LNCAP (cell line): Measurements from ENCODE around the gene DDX46.

Experiments used
- TF ChIP-seq, protein P1 (sequence below): fragments of 450-650 bp; IDR thresholded peaks from 2 replicates; pipeline ENCODE4 v1.5.1; 2017; ENCODE audit warnings: mild to moderate bottlenecking

Gene DDX46

DNA sequence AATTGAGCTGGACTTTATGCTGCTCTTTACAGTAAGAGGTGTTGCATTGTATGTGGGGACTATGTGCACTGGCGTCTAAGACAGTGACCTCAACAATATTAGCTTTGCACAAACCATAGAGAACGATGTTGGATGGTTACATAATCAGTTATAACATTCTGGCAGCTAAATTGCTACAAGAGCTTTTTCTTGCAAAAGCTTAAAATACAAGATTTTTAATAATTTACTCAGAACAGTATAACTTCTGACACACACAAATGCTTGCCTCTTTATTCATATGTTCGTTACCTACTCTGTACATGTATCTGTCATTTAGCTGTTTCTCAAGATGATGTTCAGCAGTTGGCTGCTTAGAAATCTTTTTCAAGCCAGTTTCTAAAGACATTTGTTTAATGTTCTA is 98.8 kb downstream of the DDX46 start:
- TF ChIP-seq, protein P1, sequence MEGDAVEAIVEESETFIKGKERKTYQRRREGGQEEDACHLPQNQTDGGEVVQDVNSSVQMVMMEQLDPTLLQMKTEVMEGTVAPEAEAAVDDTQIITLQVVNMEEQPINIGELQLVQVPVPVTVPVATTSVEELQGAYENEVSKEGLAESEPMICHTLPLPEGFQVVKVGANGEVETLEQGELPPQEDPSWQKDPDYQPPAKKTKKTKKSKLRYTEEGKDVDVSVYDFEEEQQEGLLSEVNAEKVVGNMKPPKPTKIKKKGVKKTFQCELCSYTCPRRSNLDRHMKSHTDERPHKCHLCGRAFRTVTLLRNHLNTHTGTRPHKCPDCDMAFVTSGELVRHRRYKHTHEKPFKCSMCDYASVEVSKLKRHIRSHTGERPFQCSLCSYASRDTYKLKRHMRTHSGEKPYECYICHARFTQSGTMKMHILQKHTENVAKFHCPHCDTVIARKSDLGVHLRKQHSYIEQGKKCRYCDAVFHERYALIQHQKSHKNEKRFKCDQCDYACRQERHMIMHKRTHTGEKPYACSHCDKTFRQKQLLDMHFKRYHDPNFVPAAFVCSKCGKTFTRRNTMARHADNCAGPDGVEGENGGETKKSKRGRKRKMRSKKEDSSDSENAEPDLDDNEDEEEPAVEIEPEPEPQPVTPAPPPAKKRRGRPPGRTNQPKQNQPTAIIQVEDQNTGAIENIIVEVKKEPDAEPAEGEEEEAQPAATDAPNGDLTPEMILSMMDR: no peak

DNA sequence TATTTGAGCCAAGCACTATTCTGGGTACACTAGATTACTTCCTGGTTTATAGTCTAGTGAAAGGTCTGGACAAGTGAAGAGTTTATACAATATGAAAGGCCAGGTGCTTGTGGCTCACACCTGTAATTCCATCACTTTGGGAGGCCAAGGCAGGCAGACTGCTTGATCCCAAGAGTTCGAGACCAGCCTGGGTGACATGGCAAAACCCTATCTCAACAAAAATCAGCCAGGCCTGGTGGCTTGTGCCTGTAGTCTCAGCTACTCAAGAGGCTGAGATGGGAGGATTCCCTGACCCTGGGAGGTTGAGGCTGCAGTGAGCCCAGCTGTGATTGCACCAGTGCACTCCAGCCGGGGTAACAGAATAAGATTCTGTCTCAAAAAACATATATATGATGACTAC is 106.1 kb downstream of the DDX46 start:
- TF ChIP-seq, protein P1: no peak

DNA sequence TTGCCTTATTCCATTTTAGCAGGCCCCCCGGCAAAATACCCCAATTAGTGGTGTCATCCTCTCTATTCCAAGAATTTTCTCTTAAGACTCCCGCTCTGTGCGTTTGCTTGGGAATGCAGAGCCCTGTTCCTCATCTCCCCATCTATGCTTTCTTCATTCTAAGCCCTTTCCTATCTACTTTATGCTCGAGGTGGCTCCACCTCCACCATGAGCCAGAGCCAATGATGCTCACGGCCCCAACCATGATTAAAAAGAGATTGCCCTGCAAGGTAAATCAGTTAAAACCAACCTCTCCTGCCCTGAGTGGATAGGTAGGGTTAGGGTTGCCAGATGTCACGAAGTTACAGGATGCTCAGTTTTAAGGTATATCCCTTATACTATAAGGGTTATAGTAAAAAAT is 114.9 kb downstream of the DDX46 start:
- TF ChIP-seq, protein P1: no peak

DNA sequence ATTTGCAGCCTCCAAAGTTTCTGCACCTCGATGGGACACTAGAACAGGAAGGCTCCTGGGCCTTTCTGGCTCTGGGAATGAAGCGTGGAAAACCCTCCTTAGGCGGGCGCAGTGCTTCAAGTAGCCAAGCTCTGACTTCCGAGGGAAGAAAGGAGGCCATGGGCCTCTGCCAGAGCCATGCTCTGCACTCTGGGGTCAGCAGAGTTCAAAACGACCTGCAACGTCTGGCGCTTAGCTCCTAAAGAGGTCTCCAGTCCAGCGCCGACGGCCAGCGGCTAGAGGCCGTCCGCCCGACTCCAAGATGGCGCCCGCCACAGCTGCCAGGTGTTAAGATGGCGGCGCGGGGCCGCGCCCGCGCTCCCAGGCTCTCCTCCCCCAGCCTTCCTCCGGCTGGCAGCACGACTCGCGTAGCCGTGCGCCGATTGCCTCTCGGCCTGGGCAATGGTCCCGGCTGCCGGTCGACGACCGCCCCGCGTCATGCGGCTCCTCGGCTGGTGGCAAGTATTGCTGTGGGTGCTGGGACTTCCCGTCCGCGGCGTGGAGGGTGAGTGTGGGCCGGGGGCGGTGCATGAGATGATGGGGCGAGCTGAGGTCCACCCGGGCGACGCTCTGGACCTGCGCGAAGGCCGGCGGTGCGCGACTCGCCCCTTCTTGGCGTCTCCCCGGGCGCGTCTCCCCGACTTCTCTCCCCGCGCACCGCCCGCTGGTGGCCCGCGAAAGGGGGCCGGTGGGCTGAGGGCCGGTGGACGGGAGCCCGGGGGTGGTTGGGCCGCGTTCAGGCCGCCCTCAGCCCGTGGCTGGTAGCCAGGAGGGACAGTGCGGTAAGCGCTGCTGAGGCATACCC is 115.6 kb downstream of the DDX46 start, which contains the start of gene TXNDC15:
TXNDC15 (plus strand) TSS at position 385 of the 844 bp plus-strand sequence; CDS start at position 442, 57 bp downstream.
- TF ChIP-seq, protein P1: no peak

DNA sequence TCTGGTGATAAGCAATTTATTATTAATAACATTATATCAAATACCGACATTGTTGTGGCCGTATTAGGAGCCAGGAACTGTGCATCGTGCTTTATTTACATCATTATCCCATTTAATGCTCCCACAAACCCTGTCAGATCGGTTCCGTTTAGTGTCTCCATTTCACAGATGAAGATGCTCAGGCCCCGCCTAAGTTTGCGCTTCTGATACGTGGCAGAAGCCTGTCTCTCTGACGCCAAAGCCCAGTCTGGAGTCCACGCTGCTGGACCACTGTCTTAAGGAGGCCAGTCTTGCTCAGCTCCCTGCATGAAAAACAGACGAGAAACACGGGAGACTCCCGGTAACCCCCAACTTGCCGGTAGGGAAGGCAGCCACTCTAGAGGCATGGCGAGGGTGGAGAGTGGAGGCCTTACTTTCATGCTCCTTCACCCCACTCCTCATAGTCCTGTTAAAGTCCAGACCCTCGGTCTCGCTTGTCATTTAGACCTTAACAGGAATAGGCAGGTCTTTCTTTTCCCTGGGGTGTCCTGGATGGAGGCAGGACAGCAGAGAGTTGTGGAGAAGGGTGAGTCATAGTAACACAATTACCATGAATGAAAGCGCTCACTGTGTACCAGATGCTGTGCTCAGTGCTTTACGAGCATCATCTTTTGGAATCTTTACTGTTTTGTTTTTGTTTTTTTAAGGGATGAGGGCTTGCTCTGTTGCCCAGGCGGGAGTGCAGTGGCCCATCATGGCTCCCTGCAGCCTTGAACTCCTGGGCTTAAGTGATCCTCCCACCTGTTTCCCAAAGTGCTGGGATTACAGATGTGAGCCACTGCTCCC is 116.5 kb downstream of the DDX46 start:
- TF ChIP-seq, protein P1: no peak

DNA sequence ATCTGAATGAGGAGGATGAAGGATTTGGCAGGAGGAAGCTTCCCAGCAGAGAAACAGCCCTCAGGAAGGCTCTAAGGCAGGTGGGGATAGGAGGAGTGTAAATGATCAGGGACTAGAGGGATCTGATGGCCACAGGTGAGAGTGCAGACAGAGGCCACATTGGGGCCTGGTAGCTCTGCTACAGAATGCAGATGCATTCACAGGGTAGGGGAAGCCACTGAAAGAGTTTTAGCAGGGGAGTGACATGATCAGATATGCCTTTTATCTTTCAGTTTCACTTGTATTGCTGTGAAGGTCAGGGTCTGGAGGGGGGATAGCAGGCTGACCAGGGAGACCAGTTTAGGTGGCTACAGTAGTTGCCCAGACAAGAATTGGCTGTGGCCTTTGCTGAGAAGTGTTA is 118.6 kb downstream of the DDX46 start:
- TF ChIP-seq, protein P1: no peak

DNA sequence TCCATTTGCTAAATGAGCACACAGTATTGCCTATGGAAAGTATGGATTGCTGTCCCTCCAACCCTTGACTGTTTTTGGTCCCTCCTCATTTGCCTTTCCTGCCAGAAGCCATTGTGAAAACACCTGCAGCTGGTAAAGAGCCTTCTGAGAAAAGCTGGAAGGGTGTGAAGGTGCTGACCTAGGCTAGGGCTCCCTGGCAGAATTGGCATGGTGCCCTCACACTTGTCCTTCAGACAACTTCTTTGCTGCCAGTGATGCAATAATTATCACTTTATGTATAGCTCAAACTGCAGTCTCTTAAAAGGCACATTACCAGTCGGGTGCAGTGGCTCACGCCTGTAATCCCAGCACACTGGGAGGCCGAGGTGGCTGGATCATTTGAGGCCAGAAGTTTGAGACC is 119.8 kb downstream of the DDX46 start:
- TF ChIP-seq, protein P1: no peak
